Ascending aorta (tissue), 2 donors: ENCODE results near the gene MAGI1. TPM values are rescaled to one million over a fixed set of nuclear protein-coding genes. Genes with fewer than 3 reads are reported as not detected.

Experiments
- DNase-seq, 2 donors: peaks; one replicate each; pipeline ENCODE4 v3.0.0-alpha.2; 2019; ENCODE audit warnings: low spot score in 2 of 2
- H3K27ac ChIP-seq, 2 donors: fragments of 200-600 bp; sonication (generic); one replicate each; pipeline ENCODE4 v1.5.1; 2016 to 2017; ENCODE audit warnings: mild to moderate bottlenecking in 1 of 2
- H3K27me3 ChIP-seq: fragments of 200-600 bp; sonication (generic); one replicate; pipeline ENCODE4 v1.5.1; 2017
- H3K36me3 ChIP-seq, 2 donors: fragments of 200-600 bp; sonication (generic); one replicate each; pipeline ENCODE4 v1.5.1; 2016
- H3K4me1 ChIP-seq, 2 donors: fragments of 200-600 bp; sonication (generic); one replicate each; pipeline ENCODE4 v1.5.1; 2016 to 2017; ENCODE audit warnings: mild to moderate bottlenecking in 1 of 2
- H3K4me3 ChIP-seq, 2 donors: fragments of 200-600 bp; sonication (generic); one replicate each; pipeline ENCODE4 v1.5.1; 2016 to 2017; ENCODE audit warnings: mild to moderate bottlenecking in 1 of 2
- H3K9me3 ChIP-seq, 2 donors: fragments of 200-600 bp; sonication (generic); one replicate each; pipeline ENCODE4 v1.5.1; 2016
- CTCF ChIP-seq, 3 experiments: fragments of 200-600 bp in 2 of 3; fragments of 450-650 bp in 1 of 3; sonication (generic) in 2 of 3; IDR thresholded peaks; one replicate each; pipeline ENCODE4 v1.5.1; 2016 to 2019; ENCODE audit warnings: antibody characterized with exemption in 3 of 3, mild to moderate bottlenecking in 1 of 3, moderate library complexity in 1 of 3
- intact Hi-C: fragments of 100-400 bp; cut with DNase I; formaldehyde crosslinking; loops from one replicate; pipeline ENCODE4 v1.15.1; 2023
- total RNA-seq: library from RNA; depleted of rRNA; stranded (reverse); fragments of >200 nt; gene quantifications from one replicate; pipeline ENCODE4 v1.1.0, GENCODE V29; 2016

Gene MAGI1
- total RNA-seq, 1 donor from 2014 or later: 28.4 TPM

DNA sequence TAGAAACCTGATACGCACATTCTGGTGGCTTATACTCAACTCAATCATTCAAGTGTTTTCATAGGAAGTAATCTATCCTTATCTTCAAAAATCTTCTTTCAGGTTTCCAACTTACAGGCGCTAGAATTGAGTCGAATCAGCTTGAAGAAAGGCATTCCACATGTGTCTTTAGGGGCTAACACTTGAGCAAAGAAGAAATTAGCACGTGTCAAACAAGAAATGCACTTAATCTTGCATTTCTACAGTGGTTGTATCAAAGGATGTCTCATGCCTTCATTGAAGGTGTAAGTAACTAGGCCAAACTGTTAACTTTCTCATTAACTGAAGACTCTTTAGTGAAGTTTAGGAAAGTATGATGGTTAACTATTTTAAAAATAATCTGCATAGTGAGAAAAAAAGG is 557.6 kb downstream of the MAGI1 start:
- Histone ChIP-seq H3K4me3 (no peak overlapping the region), H3K27ac (no peak overlapping the region), H3K4me1 (peaks cover 9 to 37% of the 10 kb centered on the region in 2 donors), H3K27me3 (no peaks in the 10 kb centered on the region), H3K9me3 (no peaks in the 10 kb centered on the region), H3K36me3 (no peaks in the 10 kb centered on the region)
- intact Hi-C loops: no loop called here
- DNase-seq: no peak
- no peak for TF ChIP-seq CTCF (IDR thresholded peaks at IDR 0.05)

- intact Hi-C loops: no loop called here
- no peak for TF ChIP-seq CTCF (IDR thresholded peaks at IDR 0.05)
These were observed 558.7 kb downstream of the MAGI1 start for GRCh38 chr3:65479990-65480389.

DNA sequence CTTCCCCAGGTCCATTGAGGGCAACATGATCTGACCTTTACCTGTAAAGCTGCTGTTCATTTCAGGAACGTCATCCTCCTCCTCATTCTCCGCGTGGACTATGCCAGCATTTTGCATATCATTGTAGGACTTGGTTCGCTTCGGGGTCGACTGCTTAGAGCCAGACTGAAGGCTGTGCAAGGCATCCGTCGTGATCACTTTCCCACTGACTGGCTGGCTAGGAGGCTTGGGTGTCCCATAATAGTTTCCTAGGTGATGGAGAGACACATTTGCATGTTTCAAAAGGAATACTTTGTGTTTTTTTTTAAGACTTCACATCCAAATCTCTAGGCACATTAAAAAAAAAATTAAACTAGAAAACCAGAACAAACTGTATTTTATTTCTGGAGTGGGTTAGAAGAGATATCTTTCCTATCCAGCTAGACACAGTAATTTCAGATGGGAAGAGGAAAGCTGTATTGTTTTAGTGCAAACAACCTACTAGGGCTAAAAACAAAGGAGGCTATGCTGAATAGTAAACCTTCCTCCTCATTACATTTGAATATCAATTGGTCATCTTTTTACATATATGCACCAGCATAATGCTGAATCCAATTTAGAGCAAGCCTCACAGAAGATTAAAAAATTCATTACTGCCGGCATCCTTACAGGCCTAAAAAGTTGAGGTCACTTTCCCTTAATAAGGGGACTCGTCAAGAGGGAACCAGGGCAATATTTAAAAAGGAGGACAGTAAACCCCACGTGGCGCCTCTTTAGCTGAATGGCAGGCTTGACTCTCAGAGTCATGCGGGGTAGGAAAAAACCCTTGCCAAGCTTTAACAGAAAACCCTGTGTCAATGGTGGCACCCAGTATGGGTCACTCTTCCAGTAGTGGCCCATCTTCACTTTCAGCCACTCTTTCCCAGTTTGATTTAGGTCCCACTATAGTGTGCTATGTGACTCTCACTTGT is 559.9 kb downstream of the MAGI1 start:
- TF ChIP-seq CTCF (IDR thresholded peaks at IDR 0.05): no peak
- no peak overlapping the region for H3K27ac ChIP-seq
- no peaks in the 10 kb centered on the region for H3K9me3 ChIP-seq
- intact Hi-C loops: no loop called here
- no peak for DNase-seq
- H3K36me3 ChIP-seq: no peaks in the 10 kb centered on the region
- H3K27me3 ChIP-seq: no peaks in the 10 kb centered on the region
- peaks cover 9 to 15% of the 10 kb centered on the region in 2 donors for H3K4me1 ChIP-seq
- H3K4me3 ChIP-seq: no peak overlapping the region

More at GRCh38 chr3:65479990-65480389, 558.7 kb downstream of the MAGI1 start:
- Histone ChIP-seq H3K4me3 (no peak overlapping the region), H3K9me3 (no peaks in the 10 kb centered on the region), H3K27me3 (no peaks in the 10 kb centered on the region), H3K4me1 (peaks cover 9 to 27% of the 10 kb centered on the region in 2 donors), H3K36me3 (no peaks in the 10 kb centered on the region), H3K27ac (no peak overlapping the region)
- no peak for DNase-seq

DNA sequence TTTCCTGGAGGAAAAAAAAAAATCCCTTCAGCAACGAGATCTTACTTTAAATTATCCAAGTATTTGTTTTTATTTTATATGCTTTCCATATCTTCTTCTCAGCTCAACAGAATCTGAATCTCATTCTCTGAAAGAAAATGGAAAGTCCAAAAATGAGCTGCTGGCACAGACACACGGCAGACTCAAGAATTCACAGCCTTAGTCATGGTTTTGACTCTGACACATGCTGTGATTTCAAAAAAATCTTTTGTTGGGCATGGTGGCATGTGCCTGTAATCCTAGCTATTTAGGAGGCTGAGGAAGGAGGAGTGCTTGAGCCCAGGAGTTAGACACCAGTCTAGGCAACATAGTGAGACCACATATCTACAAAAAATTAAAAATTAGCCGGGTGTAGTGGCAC is 565.0 kb downstream of the MAGI1 start:
- H3K36me3 ChIP-seq: no peaks in the 10 kb centered on the region
- no peak for TF ChIP-seq CTCF (IDR thresholded peaks at IDR 0.05)
- no peak overlapping the region for H3K27ac ChIP-seq
- no peaks in the 10 kb centered on the region for H3K4me1 ChIP-seq
- no peaks in the 10 kb centered on the region for H3K9me3 ChIP-seq
- H3K27me3 ChIP-seq: no peaks in the 10 kb centered on the region
- H3K4me3 ChIP-seq: no peak overlapping the region
- intact Hi-C loops: no loop called here
- DNase-seq: no peak

GRCh38 chr3:65472501-65472900 is 566.2 kb downstream of the MAGI1 start:
- Histone ChIP-seq H3K27ac (no peak overlapping the region), H3K4me3 (no peak overlapping the region), H3K9me3 (no peaks in the 10 kb centered on the region), H3K4me1 (no peaks in the 10 kb centered on the region), H3K36me3 (no peaks in the 10 kb centered on the region), H3K27me3 (no peaks in the 10 kb centered on the region)
- DNase-seq: no peak
- TF ChIP-seq CTCF (IDR thresholded peaks at IDR 0.05): no peak
- intact Hi-C loops: no loop called here
